Activated CD8-positive, alpha-beta memory T cell treated with anti-CD3 and anti-CD28 coated beads for 36 hours (primary cell): Measurements from ENCODE around the gene LRIT1. TPM values are rescaled to one million over a fixed set of nuclear protein-coding genes. Genes with fewer than 3 reads are reported as not detected.

Experiments used
- total RNA-seq, 2 experiments: library from RNA; stranded (reverse); gene quantifications; one replicate each; pipeline ENCODE4 v1.2.3, GENCODE V29; 2021

The LRIT1 gene
- total RNA-seq, 2 experiments from 2014 or later, result not detected

Other genes starting within 250 kb of the LRIT1 start
- gene GHITM, start 102.0 kb downstream of the LRIT1 start, total RNA-seq, result 100 to 1,000 TPM; 229 to 233 TPM
- not detected for gene GPR15LG, start 67.7 kb downstream of the LRIT1 start, total RNA-seq
- gene CDHR1, start 47.0 kb downstream of the LRIT1 start, total RNA-seq, result 1 to 10 TPM; 1.8 TPM
- gene LRIT2, start 16.0 kb downstream of the LRIT1 start, total RNA-seq, result not detected
- gene RGR, start 3.5 kb upstream of the LRIT1 start, total RNA-seq, result not detected
- gene CCSER2, start 87.0 kb upstream of the LRIT1 start, total RNA-seq, result 10 to 100 TPM; 46.7 to 47.2 TPM